ENCODE data around the gene ZNF865.

ZNF865 gene

DNA sequence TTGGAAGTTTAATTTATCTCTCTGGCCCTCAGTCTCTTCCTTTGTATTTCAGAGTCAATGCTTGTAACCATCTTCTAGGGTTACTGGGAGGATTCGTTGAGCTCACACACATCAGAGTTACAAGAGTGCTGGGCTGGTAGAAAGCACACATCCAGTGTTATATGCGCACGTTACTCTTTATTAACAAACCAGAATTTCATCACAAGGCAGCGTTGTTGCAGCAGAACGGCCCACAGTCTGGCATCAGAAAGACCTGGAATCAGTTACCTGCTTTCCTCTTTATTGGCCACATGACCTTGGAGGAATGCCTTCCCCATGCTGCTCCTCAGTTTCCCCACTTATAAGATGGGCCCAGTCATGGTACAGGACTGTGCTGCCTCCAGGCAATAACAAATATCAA lies 3.9 kb downstream of the ZNF865 start:
- DNase-seq, result no peak

- DNase-seq, result no peak
Measured at GRCh38 chr19:55611300-55611982, 6.0 kb downstream of the ZNF865 start.

GRCh38 chr19:55611983-55612645 lies 6.7 kb downstream of the ZNF865 start:
- DNase-seq, result no peak

DNA sequence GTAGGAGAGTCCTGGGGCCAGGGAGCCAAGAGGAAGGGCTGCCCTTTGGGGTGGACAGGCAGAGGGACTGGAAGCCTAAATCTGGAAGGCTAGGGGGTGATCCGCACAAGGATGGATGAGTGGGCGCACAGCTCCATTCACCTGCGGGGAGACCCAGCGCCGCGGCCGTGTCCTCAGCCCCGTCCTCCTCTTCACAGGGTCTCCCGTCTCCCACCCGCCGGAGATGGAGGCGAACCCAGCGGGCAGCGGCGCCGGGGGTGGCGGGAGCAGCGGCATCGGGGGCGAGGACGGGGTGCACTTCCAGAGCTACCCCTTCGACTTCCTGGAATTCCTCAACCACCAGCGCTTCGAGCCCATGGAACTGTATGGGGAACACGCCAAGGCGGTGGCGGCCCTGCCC lies 7.9 kb downstream of the ZNF865 start:
- DNase-seq, result no peak

GRCh38 chr19:55613930-55614710 lies 8.7 kb downstream of the ZNF865 start:
- no peak for DNase-seq

- DNase-seq, result no peak
Measured at GRCh38 chr19:55614711-55615542, 9.5 kb downstream of the ZNF865 start.

DNA sequence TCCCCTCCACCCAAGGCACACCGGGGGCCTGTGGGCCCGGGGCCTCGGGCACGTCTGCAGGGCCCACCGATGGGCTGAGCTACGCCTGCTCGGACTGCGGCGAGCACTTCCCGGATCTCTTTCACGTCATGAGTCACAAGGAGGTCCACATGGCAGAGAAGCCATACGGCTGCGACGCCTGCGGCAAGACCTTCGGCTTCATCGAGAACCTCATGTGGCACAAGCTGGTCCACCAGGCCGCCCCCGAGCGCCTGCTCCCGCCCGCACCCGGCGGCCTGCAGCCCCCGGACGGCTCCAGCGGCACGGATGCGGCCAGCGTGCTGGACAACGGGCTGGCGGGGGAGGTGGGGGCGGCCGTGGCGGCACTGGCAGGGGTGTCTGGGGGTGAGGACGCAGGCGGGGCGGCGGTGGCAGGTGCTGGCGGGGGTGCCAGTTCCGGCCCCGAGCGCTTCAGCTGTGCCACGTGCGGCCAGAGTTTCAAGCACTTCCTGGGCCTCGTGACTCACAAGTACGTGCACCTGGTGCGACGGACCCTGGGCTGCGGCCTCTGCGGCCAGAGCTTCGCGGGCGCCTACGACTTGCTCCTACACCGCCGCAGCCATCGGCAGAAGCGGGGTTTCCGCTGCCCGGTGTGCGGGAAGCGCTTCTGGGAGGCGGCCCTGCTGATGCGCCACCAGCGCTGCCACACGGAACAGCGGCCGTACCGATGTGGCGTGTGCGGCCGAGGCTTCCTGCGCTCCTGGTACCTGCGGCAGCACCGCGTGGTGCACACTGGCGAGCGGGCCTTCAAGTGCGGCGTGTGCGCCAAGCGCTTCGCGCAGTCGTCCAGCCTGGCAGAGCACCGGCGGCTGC lies 10.3 kb downstream of the ZNF865 start:
- DNase-seq, result no peak

DNA sequence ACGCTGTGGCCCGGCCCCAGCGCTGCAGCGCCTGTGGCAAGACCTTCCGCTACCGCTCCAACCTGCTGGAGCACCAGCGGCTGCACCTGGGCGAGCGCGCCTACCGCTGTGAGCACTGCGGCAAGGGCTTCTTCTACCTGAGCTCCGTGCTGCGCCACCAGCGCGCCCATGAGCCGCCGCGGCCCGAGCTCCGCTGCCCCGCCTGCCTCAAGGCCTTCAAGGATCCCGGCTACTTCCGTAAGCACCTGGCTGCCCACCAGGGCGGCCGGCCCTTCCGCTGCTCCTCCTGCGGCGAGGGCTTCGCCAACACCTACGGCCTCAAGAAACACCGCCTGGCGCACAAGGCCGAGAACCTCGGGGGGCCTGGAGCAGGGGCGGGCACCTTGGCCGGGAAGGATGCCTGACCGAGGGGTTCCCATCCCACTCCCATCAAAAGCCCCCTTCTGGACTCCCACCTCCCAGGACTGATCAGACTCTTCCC lies 11.0 kb downstream of the ZNF865 start:
- DNase-seq, result no peak

DNA sequence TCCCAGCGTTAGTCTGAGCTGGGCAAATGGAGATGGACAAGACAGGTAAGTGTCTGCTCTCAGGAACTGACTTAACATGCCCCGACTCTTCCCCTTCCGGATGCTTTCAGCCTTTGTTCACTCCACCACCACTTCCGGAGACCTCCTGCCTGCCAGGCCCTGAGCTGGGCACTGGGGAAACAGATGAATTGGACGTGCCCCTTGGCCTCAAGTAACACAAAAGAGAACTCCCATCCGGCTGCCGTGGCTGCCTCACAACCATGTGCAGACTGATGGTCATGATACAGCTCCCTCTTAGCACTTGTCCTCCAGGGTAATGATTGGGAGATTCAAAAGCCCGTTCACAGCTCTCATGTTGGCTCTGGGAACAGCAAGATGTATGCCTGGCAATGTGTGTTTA lies 12.0 kb downstream of the ZNF865 start:
- no peak for DNase-seq

DNA sequence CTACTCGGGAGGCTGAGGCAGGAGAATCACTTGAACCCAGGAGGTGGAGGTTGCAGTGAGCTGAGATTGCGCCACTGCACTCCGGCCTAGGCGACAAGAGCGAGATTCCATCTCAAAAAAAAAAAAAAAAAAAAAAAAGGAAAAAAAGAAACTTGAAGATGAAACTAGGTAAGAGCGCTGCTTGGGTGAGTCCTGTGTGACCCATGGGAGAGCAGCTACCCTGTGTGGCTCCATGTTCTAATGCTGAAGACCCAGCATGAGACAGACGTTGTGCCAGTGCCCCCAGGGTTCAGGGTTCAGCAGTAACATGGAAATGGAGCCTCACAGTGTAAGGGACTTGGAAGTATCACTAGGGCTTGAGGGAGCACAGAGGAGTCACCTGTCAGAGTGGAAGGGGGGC lies 13.0 kb downstream of the ZNF865 start:
- DNase-seq, result no peak

- no peak for DNase-seq
Measured at GRCh38 chr19:55619286-55619685, 13.8 kb downstream of the ZNF865 start.

DNA sequence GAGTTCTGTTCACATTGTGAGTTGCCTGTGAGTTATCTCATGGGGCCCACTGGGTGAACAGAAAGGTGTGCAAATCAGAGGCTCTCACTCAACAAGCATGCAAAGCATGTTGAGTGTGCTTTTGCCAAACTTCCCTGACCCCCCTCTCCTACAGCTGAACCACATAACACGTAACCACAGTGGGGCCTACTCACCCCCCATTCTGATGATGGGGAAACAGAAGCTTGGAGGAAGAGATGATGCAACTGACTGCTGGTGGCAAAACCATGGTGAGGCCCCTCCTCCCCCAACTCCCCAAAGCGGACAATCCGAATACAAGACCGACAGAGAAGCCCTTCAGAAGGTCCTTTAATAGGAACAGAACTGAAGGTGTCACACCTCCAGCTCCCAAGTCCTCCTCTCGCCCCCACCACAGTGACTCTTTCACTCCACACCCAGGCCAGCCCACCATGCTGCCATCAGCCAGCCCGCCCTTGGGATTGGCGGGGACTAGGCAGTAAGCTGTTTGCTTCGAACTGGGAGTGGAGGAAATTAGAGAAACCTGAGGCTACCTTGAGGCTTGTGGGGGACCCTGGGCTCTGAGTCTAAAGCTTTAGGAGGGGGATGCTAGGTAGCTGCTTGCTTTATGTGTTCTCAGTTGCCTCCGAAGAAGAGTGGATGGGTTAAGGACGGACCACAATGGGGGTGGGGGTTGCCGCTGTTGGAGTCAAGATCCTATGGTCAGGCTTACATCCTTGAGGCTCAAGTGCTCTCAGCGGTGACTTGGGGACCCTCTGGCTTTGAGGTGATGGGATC lies 15.2 kb downstream of the ZNF865 start:
- DNase-seq, result no peak

DNA sequence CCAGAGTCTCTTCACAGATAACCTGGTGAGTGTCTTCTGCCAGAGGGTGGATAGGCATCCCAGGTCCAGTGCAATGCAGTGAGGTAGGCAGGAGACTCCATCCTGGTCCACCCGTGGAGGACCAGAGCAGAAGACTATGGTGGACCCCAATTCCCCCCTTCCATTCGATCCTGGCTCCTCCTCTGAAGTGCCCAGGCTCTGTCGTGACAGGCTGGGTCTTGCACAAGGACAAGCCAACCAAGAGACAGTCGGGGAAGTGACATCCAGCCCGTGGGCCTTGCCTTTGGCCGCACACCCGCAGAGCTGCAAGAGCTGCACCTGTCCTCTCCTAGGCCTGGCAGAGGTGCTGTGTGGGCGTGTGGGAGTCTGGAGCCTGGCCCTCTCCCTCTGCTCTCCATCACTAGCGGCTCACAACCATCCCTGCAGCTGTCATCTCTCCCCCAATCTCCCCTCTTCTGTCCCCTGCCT lies 15.8 kb downstream of the ZNF865 start:
- no peak for DNase-seq

DNA sequence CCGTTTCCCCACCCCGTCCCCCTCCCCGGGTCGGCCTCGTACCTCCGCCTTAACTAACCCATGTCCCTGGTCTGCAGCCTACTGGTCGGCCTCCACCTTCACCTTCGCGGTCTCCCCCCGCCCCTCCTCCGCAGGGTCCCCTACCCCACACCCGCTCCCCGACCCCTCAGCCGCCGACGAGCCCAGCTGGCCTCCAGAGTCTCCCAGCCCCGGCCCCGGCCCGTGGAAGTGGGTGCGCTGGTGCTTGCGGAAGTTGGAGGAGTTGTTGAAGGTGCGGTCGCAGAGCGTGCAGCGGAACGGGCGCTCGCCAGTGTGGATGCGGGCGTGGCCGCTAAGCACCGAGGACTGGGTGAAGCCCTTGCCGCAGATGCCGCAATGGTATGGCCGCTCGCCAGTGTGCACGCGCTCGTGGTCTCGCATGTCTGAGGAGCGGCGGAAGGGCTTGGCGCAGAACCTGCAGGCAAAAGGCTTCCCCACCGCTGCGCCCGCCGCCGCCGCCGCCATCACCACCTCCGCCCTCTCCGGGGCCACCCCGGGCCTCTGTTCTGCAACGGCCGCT lies 16.3 kb downstream of the ZNF865 start:
- DNase-seq, result no peak

DNA sequence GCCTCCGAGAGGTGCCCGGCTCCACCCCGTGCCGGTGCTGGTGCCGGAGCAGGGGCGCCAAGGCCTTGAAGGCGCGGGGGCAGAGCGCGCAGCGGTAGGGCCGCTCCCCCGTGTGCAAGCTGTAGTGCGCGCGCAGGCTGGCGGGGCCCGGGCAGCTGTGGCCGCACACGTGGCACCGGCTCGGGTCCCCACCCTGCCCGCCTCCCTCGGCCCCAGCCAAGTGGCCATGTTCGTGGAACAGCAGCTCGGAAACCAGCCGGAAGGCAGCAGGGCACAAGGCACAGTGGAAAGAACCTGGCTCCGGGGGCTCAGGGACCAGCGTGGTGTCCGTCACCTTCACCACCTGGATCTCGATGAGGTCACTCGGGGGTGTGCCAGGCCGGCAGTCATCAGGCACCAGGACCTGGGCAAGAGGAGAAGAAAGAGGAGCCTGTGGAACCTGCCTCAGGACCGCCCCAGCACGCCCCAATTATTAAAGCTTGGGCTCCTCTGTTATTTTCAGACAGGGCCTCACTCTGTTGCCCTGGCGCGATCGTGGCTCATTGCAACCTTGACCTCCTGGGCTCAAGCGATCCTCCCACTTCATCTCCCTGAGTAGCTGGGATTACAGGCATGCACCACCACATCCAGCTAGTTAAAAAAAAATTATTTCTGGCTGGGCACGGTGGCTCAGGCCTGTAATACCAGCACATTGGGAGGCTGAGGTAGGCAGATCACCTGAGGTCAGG lies 17.0 kb downstream of the ZNF865 start:
- DNase-seq, result no peak

DNA sequence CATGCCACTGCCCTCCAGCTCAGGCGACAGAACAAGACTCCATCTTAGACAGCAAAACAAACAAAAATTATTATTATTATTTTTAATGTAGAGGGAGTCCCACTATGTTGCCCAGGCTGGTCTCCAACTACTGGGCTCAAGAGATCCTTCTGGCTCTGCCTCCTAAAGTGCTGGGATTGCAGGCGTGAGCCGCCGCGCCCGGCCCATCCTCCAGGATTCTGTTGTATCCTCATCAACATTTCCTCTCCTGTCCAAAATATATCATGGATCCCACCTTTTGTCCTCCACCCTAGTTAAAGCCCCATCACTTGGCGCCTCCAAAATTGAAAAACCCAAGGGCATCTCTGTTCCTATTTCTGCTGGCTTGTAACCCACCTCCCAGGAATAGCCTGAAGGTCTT lies 17.7 kb downstream of the ZNF865 start:
- no peak for DNase-seq

DNA sequence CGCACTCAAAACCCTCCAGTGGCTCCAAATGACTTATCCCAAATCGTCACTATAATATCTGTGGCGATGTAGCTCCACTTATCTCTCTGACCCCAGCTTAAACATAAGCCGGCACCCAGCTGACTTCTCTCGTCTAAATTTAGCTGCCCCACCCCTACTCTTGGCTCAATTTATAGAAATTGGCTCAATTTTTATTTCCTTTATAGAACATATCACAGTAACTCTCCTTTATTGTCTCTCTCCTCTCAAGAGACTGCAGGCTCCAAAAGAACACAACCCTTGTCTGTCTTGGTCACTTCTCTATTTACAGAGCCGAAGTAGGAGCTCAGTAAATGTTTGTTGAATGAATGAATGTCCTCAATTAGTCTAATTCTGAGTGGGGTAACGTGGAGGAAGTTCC lies 18.1 kb downstream of the ZNF865 start:
- DNase-seq, result no peak

DNA sequence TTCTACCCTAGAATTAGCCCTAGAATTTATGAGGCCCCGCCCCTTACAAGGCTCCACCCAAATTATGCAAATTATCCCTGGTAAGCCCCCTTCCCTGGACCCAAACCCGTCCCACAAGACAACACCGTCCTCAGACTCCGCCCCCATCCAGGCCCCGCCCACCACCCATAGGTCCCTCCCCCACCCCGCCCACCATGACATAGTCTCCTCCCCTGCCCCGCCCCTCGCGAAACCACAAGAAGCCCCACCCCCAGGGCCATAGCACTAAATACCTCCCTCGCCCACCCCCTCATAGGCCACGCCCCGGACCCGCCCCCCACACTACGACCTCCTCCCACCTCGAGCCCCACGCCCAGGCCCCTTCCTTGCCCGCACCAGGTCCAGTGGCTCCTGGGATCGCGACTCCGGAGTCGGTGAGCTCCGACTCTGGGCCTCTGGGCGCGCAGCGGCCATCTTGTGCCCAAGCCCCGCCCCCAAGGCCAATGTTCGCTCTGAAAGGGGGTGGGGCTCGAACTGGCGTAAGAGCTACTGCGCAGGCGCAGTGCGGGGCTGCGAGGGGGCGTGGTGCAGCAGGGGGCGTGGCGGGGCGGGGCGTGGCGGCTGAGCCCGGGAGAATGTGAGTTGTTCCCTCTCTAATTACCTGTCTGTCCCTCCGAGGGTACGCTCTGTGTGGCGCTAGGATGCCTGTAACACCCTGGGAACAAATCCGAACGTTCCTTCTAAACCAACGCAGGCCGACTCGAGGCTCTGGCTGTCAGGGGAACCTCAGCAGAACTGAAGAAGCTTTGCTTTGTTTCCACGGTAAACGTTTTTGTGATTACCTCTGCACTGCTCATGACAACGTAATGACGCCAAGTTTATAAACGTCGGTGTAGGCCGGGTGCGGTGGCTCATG lies 18.9 kb downstream of the ZNF865 start, which contains the start of gene ZNF784:
Gene ZNF784, minus strand, starts transcription at position 458 of the 895 bp plus-strand sequence. Its CDS starts 5 bp downstream, at position 453.
- DNase-seq, result peak; percentile 40

DNA sequence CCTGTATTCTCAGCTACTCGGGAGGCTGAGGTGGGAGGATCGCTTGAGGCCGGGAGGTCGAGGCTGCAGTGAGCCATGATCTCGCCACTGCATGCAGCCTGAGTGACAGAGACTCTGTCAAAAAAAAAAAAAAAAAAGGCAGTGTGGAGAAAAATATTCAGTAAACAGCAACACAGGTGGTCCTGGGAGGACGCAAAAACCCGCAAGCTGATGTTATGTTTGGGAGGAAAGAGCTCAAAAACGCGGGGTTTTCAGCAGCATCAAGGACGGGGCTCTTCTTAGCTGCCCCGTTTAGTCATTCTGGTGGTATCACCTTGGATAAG lies 19.5 kb downstream of the ZNF865 start:
- DNase-seq, result no peak
